ENCODE results near the gene SELENOS.

Gene SELENOS

DNA sequence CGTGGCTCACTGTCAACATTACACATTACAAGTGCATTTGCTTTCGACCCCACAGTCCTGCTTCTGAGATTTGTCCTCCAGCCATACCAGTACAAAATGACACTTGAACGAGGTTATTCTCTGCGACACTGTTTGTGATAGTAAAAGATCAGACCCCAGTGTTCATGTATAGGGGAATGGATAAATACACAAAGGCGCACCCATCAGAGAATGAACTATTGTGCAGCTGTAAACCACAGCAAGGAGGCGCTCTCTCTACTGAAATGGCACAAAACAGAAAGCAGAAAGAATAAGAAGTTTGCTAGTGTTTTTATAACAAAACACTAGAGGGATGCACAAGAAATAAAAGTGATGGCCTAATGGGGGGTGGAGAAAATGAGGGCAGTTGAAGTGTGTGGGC is 20.5 kb downstream of the SELENOS start:
- CTCF ChIA-PET = interaction anchor here (1.0 to 9.6 kb wide), 9 partner anchors 10 to 248 kb away, joined by 5 to 133 read pairs (median 13); no protein-coding TSS in a partner anchor
- Histone ChIP-seq H3K9me3 (ENCODE audit: control extremely low read depth in 1 of 5, control insufficient read depth in 4 of 5, insufficient read depth in 2 of 5, low read depth in 1 of 5, low read length in 4 of 5) (no peaks in the 10 kb centered on the region), H3K27ac (ENCODE audit: insufficient read depth in 1 of 2, low read depth in 1 of 2, low read length in 2 of 2, poor library complexity in 1 of 2, severe bottlenecking in 2 of 2) (no peak overlapping the region), H3K27me3 (replicated peaks in 2 of 5; ENCODE audit: control insufficient read depth in 4 of 5, insufficient read depth in 5 of 5, low read length in 4 of 5) (no peaks in the 10 kb centered on the region), H3K36me3 (ENCODE audit: control insufficient read depth in 4 of 4, insufficient read depth in 4 of 4, low read length in 3 of 4) (no peaks in the 10 kb centered on the region), H3K4me1 (ENCODE audit: control extremely low read depth in 1 of 4, control insufficient read depth in 4 of 4, insufficient read depth in 4 of 4, low read length in 3 of 4) (peaks cover 14 to 43% (median 35%) of the 10 kb centered on the region in 4 experiments), H3K4me3 (ENCODE audit: control insufficient read depth in 1 of 7, extremely low read depth in 1 of 7, insufficient read depth in 4 of 7, low read depth in 2 of 7, low read length in 6 of 7) (no peak overlapping the region)
- DNase-seq = peak; percentile 59 to 78 (median 74)
- 97% methylated on average over 5 of the region's 6 CpGs for WGBS (ENCODE audit: insufficient coverage)
- POLR2A ChIA-PET = no interaction called here

DNA sequence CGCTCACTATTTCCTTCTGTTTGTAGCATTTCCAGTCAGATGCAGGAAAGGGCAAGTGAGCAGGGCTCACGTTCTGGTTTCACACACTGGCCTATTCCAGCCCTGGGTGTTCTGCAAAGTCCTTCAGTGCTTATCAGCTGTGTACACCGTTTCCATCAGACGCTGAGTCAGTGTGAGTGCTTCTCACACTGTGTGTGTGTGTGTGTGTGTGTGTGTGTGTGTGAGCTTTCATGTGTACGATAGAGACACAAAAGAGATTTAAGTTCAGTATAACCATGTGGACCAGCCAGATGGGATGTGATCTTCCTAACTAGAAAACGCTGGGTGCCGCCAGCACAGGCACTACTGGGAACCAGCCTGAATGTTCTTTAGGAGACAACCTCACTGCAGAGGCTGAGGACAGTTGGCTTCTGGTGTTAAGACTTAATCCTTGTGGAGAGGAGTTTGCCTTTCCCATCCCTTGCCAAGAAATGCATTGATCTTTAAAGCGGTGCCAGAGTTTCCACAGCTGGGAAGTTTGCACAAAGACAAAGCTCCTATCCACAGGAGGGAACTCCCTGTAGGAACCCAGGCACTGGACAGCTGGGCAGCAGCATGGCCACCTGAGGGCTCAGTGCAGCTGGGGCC is 21.6 kb downstream of the SELENOS start:
- WGBS (ENCODE audit: insufficient coverage) = 25% methylated on average over 6 of the region's 8 CpGs
- no peaks in the 10 kb centered on the region for H3K36me3 ChIP-seq (ENCODE audit: control insufficient read depth in 4 of 4, insufficient read depth in 4 of 4, low read length in 3 of 4)
- no peaks in the 10 kb centered on the region for H3K9me3 ChIP-seq (ENCODE audit: control extremely low read depth in 1 of 5, control insufficient read depth in 4 of 5, insufficient read depth in 2 of 5, low read depth in 1 of 5, low read length in 4 of 5)
- peaks cover 14 to 44% (median 36%) of the 10 kb centered on the region in 4 experiments for H3K4me1 ChIP-seq (ENCODE audit: control extremely low read depth in 1 of 4, control insufficient read depth in 4 of 4, insufficient read depth in 4 of 4, low read length in 3 of 4)
- peak; percentile 85 to 95 (median 91) for DNase-seq
- peak overlapping the region in 2 of 7 experiments; percentile 35 to 42 for H3K4me3 ChIP-seq (ENCODE audit: control insufficient read depth in 1 of 7, extremely low read depth in 1 of 7, insufficient read depth in 4 of 7, low read depth in 2 of 7, low read length in 6 of 7)
- ChIA-PET CTCF (interaction anchor here (0.5 to 9.6 kb wide), 20 partner anchors 11 to 338 kb away, joined by 3 to 133 read pairs (median 4); no protein-coding TSS in a partner anchor), POLR2A (interaction anchor here (0.6 kb wide), 2 partner anchors 134 to 176 kb away, joined by 3 to 4 read pairs; no protein-coding TSS in a partner anchor)
- H3K27me3 ChIP-seq (replicated peaks in 2 of 5; ENCODE audit: control insufficient read depth in 4 of 5, insufficient read depth in 5 of 5, low read length in 4 of 5) = no peaks in the 10 kb centered on the region
- H3K27ac ChIP-seq (ENCODE audit: insufficient read depth in 1 of 2, low read depth in 1 of 2, low read length in 2 of 2, poor library complexity in 1 of 2, severe bottlenecking in 2 of 2) = peak overlapping the region in 1 of 2 experiments; percentile 55

DNA sequence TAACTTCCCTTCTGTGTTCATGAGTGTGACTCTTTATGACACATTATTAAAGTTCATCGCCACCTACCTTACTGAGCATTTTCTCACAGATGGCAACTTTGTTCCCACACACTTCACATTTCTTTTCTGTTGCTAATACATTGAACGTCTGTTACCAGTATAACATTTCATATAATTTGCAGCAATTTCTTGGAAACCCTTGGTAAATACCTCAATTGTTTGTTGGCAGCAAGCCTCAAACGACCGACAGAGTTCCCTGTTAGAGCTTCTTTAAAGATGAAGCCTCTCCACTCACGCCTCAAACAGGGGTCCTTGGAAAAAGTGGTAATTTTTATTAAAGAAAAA is 22.3 kb downstream of the SELENOS start:
- peak overlapping the region in 1 of 2 experiments; percentile 55 for H3K27ac ChIP-seq (ENCODE audit: insufficient read depth in 1 of 2, low read depth in 1 of 2, low read length in 2 of 2, poor library complexity in 1 of 2, severe bottlenecking in 2 of 2)
- H3K27me3 ChIP-seq (replicated peaks in 2 of 5; ENCODE audit: control insufficient read depth in 4 of 5, insufficient read depth in 5 of 5, low read length in 4 of 5) = no peaks in the 10 kb centered on the region
- CTCF ChIA-PET = interaction anchor here (0.5 to 9.6 kb wide), 21 partner anchors 10 to 450 kb away, joined by 3 to 133 read pairs (median 4); no protein-coding TSS in a partner anchor
- no peaks in the 10 kb centered on the region for H3K9me3 ChIP-seq (ENCODE audit: control extremely low read depth in 1 of 5, control insufficient read depth in 4 of 5, insufficient read depth in 2 of 5, low read depth in 1 of 5, low read length in 4 of 5)
- peak overlapping the region in 2 of 7 experiments; percentile 35 to 42 for H3K4me3 ChIP-seq (ENCODE audit: control insufficient read depth in 1 of 7, extremely low read depth in 1 of 7, insufficient read depth in 4 of 7, low read depth in 2 of 7, low read length in 6 of 7)
- H3K36me3 ChIP-seq (ENCODE audit: control insufficient read depth in 4 of 4, insufficient read depth in 4 of 4, low read length in 3 of 4) = no peaks in the 10 kb centered on the region
- peaks cover 20 to 51% (median 43%) of the 10 kb centered on the region in 4 experiments for H3K4me1 ChIP-seq (ENCODE audit: control extremely low read depth in 1 of 4, control insufficient read depth in 4 of 4, insufficient read depth in 4 of 4, low read length in 3 of 4)
- POLR2A ChIA-PET = interaction anchor here (0.6 kb wide), 2 partner anchors 133 to 176 kb away, joined by 3 to 4 read pairs; no protein-coding TSS in a partner anchor
- 22% methylated on average over 4 of the region's 5 CpGs for WGBS (ENCODE audit: insufficient coverage)
- no peak for DNase-seq

DNA sequence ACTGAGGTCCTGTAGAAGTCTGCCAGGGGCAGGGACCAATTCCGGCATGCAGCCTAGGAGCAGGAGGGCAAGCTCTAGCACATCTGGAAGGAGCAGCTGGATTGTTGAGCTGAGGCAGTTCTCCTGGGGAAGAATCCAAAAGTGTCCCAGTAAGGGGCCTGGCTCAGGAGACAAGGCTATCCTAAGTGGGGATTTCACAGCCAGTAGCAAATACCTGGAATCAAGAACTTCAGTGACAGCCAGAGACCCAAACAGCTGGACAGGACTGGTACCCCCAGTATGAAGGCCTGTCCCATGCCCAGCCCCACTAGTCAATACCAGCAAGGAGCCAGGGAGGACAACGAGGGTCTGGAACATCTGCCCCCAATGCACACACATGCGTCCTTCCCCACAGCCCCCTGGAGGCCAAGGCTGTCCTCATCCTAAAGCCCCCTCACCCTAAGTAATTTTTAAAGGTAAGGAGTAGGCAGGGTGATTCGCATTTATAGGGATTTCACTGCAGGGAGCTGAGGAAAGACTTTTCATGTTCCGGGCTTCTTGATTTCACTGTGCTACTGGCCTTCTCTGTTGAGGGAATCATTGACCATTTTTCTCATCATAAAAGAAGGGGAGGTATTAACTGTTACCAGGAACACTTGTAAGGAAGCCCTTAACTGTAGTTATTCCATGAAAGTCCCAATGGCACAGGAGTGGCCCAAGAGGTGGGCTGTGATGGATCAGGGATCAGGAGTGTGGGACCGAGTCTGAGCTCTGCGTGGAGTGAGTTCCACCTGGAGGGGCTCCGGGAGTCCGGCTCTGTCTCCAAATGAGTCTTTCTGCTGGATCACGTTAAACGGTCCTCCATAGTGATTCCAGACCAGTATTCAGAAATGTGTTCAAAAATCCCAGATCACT is 22.9 kb downstream of the SELENOS start:
- no peak for DNase-seq
- Histone ChIP-seq H3K27me3 (replicated peaks in 2 of 5; ENCODE audit: control insufficient read depth in 4 of 5, insufficient read depth in 5 of 5, low read length in 4 of 5) (no peaks in the 10 kb centered on the region), H3K36me3 (ENCODE audit: control insufficient read depth in 4 of 4, insufficient read depth in 4 of 4, low read length in 3 of 4) (peaks cover 0 to 3% (median 0%) of the 10 kb centered on the region in 4 experiments), H3K4me3 (ENCODE audit: control insufficient read depth in 1 of 7, extremely low read depth in 1 of 7, insufficient read depth in 4 of 7, low read depth in 2 of 7, low read length in 6 of 7) (peak overlapping the region in 1 of 7 experiments; percentile 35), H3K27ac (ENCODE audit: insufficient read depth in 1 of 2, low read depth in 1 of 2, low read length in 2 of 2, poor library complexity in 1 of 2, severe bottlenecking in 2 of 2) (peak overlapping the region in 1 of 2 experiments; percentile 55), H3K4me1 (ENCODE audit: control extremely low read depth in 1 of 4, control insufficient read depth in 4 of 4, insufficient read depth in 4 of 4, low read length in 3 of 4) (peaks cover 23 to 56% (median 49%) of the 10 kb centered on the region in 4 experiments), H3K9me3 (ENCODE audit: control extremely low read depth in 1 of 5, control insufficient read depth in 4 of 5, insufficient read depth in 2 of 5, low read depth in 1 of 5, low read length in 4 of 5) (no peaks in the 10 kb centered on the region)
- ChIA-PET POLR2A (no interaction called here), CTCF (interaction anchor here (0.7 to 9.6 kb wide), 15 partner anchors 12 to 450 kb away, joined by 3 to 133 read pairs (median 4); no protein-coding TSS in a partner anchor)
- 89% methylated on average over 8 of the region's 11 CpGs for WGBS (ENCODE audit: insufficient coverage)

DNA sequence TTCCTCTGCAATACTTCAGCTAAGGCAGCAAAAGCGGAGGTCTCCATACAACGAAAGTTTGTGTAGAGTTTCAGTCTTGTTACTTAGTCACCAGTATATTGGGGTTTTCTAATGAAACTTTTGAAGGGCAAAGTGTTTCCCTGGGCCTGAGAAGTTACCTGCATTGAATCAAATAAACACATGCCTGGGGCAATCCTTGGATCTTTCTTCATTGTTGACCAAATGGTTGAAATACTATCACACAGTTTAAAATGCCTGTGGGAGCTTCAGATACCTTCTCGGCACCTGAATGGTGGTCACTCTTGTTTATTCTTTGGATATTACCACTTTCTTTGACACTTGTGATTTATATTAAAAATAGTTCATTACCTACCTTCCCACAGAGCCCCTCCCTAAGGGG is 24.4 kb downstream of the SELENOS start:
- Histone ChIP-seq H3K27ac (ENCODE audit: insufficient read depth in 1 of 2, low read depth in 1 of 2, low read length in 2 of 2, poor library complexity in 1 of 2, severe bottlenecking in 2 of 2) (peak overlapping the region in 1 of 2 experiments; percentile 75), H3K9me3 (ENCODE audit: control extremely low read depth in 1 of 5, control insufficient read depth in 4 of 5, insufficient read depth in 2 of 5, low read depth in 1 of 5, low read length in 4 of 5) (no peaks in the 10 kb centered on the region), H3K4me3 (ENCODE audit: control insufficient read depth in 1 of 7, extremely low read depth in 1 of 7, insufficient read depth in 4 of 7, low read depth in 2 of 7, low read length in 6 of 7) (peak overlapping the region in 6 of 7 experiments; percentile 69 to 90 (median 84)), H3K36me3 (ENCODE audit: control insufficient read depth in 4 of 4, insufficient read depth in 4 of 4, low read length in 3 of 4) (peaks cover 0 to 9% (median 1%) of the 10 kb centered on the region in 4 experiments), H3K4me1 (ENCODE audit: control extremely low read depth in 1 of 4, control insufficient read depth in 4 of 4, insufficient read depth in 4 of 4, low read length in 3 of 4) (peaks cover 27 to 69% (median 62%) of the 10 kb centered on the region in 4 experiments), H3K27me3 (replicated peaks in 2 of 5; ENCODE audit: control insufficient read depth in 4 of 5, insufficient read depth in 5 of 5, low read length in 4 of 5) (no peaks in the 10 kb centered on the region)
- no CpG with 5 or more reads among the region's 3 CpGs for WGBS (ENCODE audit: insufficient coverage)
- DNase-seq = no peak
- CTCF ChIA-PET = interaction anchor here (0.7 to 9.6 kb wide), 8 partner anchors 13 to 239 kb away, joined by 3 to 133 read pairs (median 4); partner anchors contain the start of gene SNRPA1
- POLR2A ChIA-PET = interaction anchor here (0.6 to 1.5 kb wide), 2 partner anchors 58 to 104 kb away, joined by 3 to 7 read pairs; no protein-coding TSS in a partner anchor

DNA sequence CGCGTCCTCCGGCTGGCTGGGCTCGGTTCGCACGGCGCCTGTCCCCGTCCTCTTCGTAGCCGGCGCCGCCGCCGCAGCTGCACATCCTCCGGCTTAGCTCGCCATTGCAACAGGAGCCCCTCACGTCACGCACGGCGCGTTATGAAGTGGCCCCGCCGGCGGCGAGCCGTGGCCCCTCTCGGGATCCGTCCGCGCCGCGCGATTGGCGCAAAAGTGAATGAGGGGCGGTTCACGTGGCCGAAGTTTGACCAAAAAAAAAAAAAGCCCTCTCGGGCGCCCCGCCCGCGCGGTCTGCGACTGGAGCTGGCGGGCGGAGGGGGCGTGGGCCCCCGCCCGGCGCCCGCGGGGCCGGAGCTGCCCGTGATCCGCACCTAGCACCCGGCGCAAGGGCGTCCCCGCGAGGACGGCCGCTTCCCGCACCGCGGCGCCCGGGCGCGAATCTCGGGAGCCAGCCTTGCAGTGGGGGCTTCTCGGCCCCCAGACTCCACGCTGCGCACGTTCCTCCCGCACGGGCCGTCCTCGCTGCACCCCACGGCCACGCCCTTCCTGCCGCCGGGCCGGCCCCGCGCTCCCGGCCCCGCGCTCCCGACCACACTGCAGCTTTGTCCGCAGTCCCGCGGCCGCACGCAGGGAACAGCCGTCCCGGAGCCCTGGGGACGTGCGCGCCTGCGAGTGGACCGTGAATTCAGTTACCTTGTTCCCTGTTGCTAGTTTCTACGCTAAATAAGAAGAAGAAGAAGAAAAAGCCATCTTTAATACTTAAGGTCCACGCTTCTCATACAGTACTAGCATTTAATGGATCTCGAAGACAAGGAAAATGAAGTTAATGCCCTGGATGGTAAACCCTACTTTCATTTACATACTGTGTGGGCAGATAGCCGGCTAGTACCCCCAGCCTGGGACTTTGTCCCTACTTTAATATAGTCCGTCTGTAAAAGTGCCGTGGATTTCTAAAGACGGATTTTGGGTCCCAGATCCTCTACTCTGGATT is 25.2 kb downstream of the SELENOS start, which contains the start of gene CHSY1:
TSS of gene CHSY1 (minus strand) at position 219 of the 991 bp plus-strand sequence. CDS start 592 bp downstream, outside the sequence.
- 0% methylated on average over 75 of the region's 108 CpGs for WGBS (ENCODE audit: insufficient coverage)
- no peaks in the 10 kb centered on the region for H3K9me3 ChIP-seq (ENCODE audit: control extremely low read depth in 1 of 5, control insufficient read depth in 4 of 5, insufficient read depth in 2 of 5, low read depth in 1 of 5, low read length in 4 of 5)
- ChIA-PET POLR2A (interaction anchor here (0.6 to 1.5 kb wide), 16 partner anchors 9 to 640 kb away, joined by 3 to 9 read pairs (median 4); partner anchors contain the start of gene SNRPA1), CTCF (interaction anchor here (0.6 to 9.6 kb wide), 15 partner anchors 10 to 332 kb away, joined by 3 to 133 read pairs (median 4); partner anchors contain the start of gene SNRPA1)
- H3K36me3 ChIP-seq (ENCODE audit: control insufficient read depth in 4 of 4, insufficient read depth in 4 of 4, low read length in 3 of 4) = peaks cover 0 to 16% (median 3%) of the 10 kb centered on the region in 4 experiments
- H3K27me3 ChIP-seq (replicated peaks in 2 of 5; ENCODE audit: control insufficient read depth in 4 of 5, insufficient read depth in 5 of 5, low read length in 4 of 5) = no peaks in the 10 kb centered on the region
- DNase-seq = peak; percentile 92 to 96 (median 95)
- H3K4me1 ChIP-seq (ENCODE audit: control extremely low read depth in 1 of 4, control insufficient read depth in 4 of 4, insufficient read depth in 4 of 4, low read length in 3 of 4) = peaks cover 31 to 75% (median 68%) of the 10 kb centered on the region in 4 experiments
- H3K4me3 ChIP-seq (ENCODE audit: control insufficient read depth in 1 of 7, extremely low read depth in 1 of 7, insufficient read depth in 4 of 7, low read depth in 2 of 7, low read length in 6 of 7) = peak within 1 kb of the TSS; percentile 75 to 92 (median 86)
- peak within 1 kb of the TSS in 1 of 2 experiments; percentile 75 for H3K27ac ChIP-seq (ENCODE audit: insufficient read depth in 1 of 2, low read depth in 1 of 2, low read length in 2 of 2, poor library complexity in 1 of 2, severe bottlenecking in 2 of 2)
